Measurements from ENCODE around the gene IQCK.

Gene IQCK

DNA sequence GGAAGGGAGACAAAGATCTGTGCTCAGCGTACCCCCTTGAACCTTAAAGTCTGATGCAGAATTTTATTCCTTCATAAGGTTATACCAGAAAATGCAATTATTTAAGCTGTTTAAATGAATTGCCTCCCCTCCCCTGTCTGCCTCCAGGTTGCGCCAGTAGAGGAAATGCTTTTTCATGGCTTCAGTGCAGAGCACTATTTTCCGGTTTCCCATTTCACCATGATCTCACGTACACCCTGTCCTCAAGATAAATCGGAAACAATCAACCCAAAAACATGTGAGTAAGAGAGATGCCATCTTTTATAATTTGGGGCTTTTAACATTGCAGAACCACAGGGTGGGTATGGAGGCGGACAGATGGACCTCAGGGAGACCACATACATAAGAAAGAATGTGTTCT lies 15.5 kb downstream of the IQCK start:
- H3K4me3 ChIP-seq (ENCODE audit: low read length): no peak overlapping the region

GRCh38 chr16:19735074-19735867 lies 17.2 kb downstream of the IQCK start:
- Histone ChIP-seq H3K9me3 (ENCODE audit: control insufficient read depth, low read depth, low read length) (no peaks in the 10 kb centered on the region), H3K9ac (ENCODE audit: low read length) (no peak overlapping the region), H3K4me1 (ENCODE audit: control insufficient read depth, low read depth, low read length) (no peaks in the 10 kb centered on the region)

More for the DNA sequence above, 15.5 kb downstream of the IQCK start:
- Histone ChIP-seq H3K36me3 (ENCODE audit: control insufficient read depth, low read depth, low read length) (peaks cover 6% of the 10 kb centered on the region), H3K27me3 (ENCODE audit: control insufficient read depth, insufficient read depth, low read length) (no peaks in the 10 kb centered on the region), H3K27ac (ENCODE audit: low read length) (no peak overlapping the region), H3K9me3 (ENCODE audit: control insufficient read depth, low read depth, low read length) (no peaks in the 10 kb centered on the region), H3K9ac (ENCODE audit: low read length) (no peak overlapping the region), H3K4me1 (ENCODE audit: control insufficient read depth, low read depth, low read length) (no peaks in the 10 kb centered on the region)

DNA sequence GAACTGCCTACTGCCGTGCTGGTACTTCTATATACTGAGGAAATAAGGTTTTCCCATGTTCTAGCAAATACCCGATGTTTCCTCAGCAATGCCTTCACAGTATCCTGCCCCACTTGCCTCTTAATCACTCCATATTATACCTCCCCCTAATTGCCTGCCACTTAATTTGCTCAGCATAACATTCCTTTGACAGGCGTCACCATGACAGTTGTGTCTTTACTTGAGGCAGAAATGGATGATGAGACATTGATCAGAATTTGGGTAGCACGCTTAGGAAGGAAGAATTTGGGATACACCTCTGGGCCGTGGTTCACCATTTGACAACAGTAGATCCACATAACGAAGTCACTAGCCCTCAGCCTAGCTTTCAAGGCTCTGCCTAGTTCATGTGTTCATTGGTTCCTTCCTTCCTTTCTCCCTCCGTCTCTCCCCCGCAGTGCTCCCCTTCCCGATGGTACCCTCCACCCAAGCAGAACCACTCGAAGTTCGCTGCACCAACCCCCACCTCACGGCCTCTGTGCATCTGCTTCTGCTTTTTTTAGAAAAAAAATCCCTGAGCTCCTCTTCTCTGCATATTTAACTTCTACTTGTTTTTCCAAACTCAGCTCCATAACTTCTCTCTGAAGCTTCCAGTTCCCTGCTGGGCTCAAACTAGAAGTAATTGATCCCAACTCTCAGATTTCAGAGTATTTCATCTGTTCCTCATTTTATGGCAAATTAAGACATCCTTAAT lies 19.4 kb downstream of the IQCK start:
- Histone ChIP-seq H3K4me1 (ENCODE audit: control insufficient read depth, low read depth, low read length) (no peaks in the 10 kb centered on the region), H3K9ac (ENCODE audit: low read length) (no peak overlapping the region), H3K4me3 (ENCODE audit: low read length) (no peak overlapping the region), H3K36me3 (ENCODE audit: control insufficient read depth, low read depth, low read length) (peaks cover 6% of the 10 kb centered on the region), H3K9me3 (ENCODE audit: control insufficient read depth, low read depth, low read length) (no peaks in the 10 kb centered on the region), H3K27me3 (ENCODE audit: control insufficient read depth, insufficient read depth, low read length) (no peaks in the 10 kb centered on the region), H3K27ac (ENCODE audit: low read length) (no peak overlapping the region)

More at GRCh38 chr16:19735074-19735867, 17.2 kb downstream of the IQCK start:
- Histone ChIP-seq H3K4me3 (ENCODE audit: low read length) (no peak overlapping the region), H3K36me3 (ENCODE audit: control insufficient read depth, low read depth, low read length) (peaks cover 6% of the 10 kb centered on the region), H3K27ac (ENCODE audit: low read length) (no peak overlapping the region), H3K27me3 (ENCODE audit: control insufficient read depth, insufficient read depth, low read length) (no peaks in the 10 kb centered on the region)

GRCh38 chr16:19741354-19741753 lies 23.3 kb downstream of the IQCK start:
- H3K36me3 ChIP-seq (ENCODE audit: control insufficient read depth, low read depth, low read length): no peaks in the 10 kb centered on the region
- no peaks in the 10 kb centered on the region for H3K27me3 ChIP-seq (ENCODE audit: control insufficient read depth, insufficient read depth, low read length)
- no peak overlapping the region for H3K4me3 ChIP-seq (ENCODE audit: low read length)
- no peaks in the 10 kb centered on the region for H3K4me1 ChIP-seq (ENCODE audit: control insufficient read depth, low read depth, low read length)
- H3K27ac ChIP-seq (ENCODE audit: low read length): no peak overlapping the region
- no peak overlapping the region for H3K9ac ChIP-seq (ENCODE audit: low read length)
- H3K9me3 ChIP-seq (ENCODE audit: control insufficient read depth, low read depth, low read length): no peaks in the 10 kb centered on the region

DNA sequence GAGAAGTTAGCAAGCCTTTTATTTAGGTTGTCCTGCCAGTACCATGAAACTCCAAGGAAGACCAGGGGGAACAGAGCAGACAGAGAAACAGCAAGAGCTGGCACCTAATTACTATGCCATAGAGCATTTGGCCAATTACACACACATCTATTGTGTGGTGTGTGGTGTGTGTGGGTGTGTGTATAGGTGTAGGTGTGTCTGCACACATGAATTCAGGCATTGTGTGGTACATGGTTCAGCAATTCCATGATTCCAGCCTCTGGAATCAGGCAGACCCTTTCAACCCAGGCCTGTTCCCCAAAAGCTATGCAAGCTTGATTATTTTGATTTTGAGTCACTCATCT lies 25.7 kb downstream of the IQCK start:
- Histone ChIP-seq H3K36me3 (ENCODE audit: control insufficient read depth, low read depth, low read length) (no peaks in the 10 kb centered on the region), H3K27ac (ENCODE audit: low read length) (no peak overlapping the region), H3K4me1 (ENCODE audit: control insufficient read depth, low read depth, low read length) (no peaks in the 10 kb centered on the region), H3K9me3 (ENCODE audit: control insufficient read depth, low read depth, low read length) (no peaks in the 10 kb centered on the region), H3K9ac (ENCODE audit: low read length) (no peak overlapping the region), H3K4me3 (ENCODE audit: low read length) (no peak overlapping the region), H3K27me3 (ENCODE audit: control insufficient read depth, insufficient read depth, low read length) (no peaks in the 10 kb centered on the region)

- H3K36me3 ChIP-seq (ENCODE audit: control insufficient read depth, low read depth, low read length): no peaks in the 10 kb centered on the region
- H3K9ac ChIP-seq (ENCODE audit: low read length): no peak overlapping the region
- no peaks in the 10 kb centered on the region for H3K9me3 ChIP-seq (ENCODE audit: control insufficient read depth, low read depth, low read length)
- no peaks in the 10 kb centered on the region for H3K4me1 ChIP-seq (ENCODE audit: control insufficient read depth, low read depth, low read length)
- no peak overlapping the region for H3K4me3 ChIP-seq (ENCODE audit: low read length)
- H3K27ac ChIP-seq (ENCODE audit: low read length): no peak overlapping the region
- H3K27me3 ChIP-seq (ENCODE audit: control insufficient read depth, insufficient read depth, low read length): no peaks in the 10 kb centered on the region
These were observed 26.6 kb downstream of the IQCK start for GRCh38 chr16:19744670-19745069.

DNA sequence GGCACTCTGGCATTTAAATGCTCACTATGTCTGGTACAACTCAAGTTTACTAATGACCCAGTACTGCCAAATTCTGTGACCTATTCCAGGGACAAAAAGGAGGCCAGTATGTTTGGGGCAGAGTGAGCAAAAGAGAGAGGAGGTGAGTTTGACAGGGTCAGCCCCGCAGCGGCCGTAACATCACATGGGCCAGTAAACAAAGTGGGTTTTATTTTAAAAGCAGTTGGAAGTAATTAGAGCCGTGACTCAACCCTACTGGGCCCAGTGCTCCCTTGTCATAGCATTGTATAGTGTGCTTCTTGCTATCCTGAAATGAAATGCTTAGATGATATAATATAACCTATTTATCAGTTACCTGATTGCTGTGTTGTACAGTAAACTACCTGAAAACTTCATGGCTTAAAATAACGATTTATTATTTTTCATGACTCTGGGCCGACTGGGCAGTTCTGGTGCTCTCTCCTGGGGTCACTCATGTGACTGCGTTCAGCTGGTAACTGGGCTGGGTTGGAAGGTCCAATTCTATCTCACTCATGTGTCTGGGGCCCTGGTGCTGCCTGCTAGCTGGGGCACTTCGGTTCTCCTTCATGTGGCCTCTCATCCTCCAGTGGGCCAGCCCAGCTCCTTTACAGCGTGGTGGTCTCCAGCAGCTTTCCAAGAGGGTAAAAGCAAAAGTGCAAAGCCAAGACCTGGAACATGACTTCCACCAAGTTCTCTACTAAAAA lies 27.4 kb downstream of the IQCK start:
- Histone ChIP-seq H3K27ac (ENCODE audit: low read length) (no peak overlapping the region), H3K9ac (ENCODE audit: low read length) (no peak overlapping the region), H3K36me3 (ENCODE audit: control insufficient read depth, low read depth, low read length) (no peaks in the 10 kb centered on the region)

DNA sequence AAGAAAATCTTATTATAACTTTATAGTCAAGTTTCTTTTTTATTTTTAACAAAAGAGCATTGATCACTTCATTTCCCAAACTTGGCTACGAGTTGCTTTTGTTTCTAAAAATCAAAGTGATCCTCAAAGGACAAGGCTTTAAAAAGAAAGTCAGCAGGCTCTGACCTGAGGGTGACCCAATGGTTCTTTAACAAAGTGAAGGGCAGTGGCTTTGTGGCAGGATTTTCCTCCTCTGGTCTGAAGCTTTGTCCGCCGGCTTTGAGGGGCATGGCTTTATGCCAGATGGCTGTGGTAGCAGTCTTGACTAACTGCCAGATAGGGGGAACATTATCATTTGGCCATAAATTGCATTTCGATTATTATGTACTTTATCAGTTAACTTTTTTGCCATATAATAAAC lies 28.5 kb downstream of the IQCK start:
- no peaks in the 10 kb centered on the region for H3K27me3 ChIP-seq (ENCODE audit: control insufficient read depth, insufficient read depth, low read length)
- H3K27ac ChIP-seq (ENCODE audit: low read length): no peak overlapping the region
- no peak overlapping the region for H3K9ac ChIP-seq (ENCODE audit: low read length)

More for the DNA sequence above, 27.4 kb downstream of the IQCK start:
- Histone ChIP-seq H3K9me3 (ENCODE audit: control insufficient read depth, low read depth, low read length) (no peaks in the 10 kb centered on the region), H3K4me1 (ENCODE audit: control insufficient read depth, low read depth, low read length) (no peaks in the 10 kb centered on the region), H3K4me3 (ENCODE audit: low read length) (no peak overlapping the region), H3K27me3 (ENCODE audit: control insufficient read depth, insufficient read depth, low read length) (no peaks in the 10 kb centered on the region)

DNA sequence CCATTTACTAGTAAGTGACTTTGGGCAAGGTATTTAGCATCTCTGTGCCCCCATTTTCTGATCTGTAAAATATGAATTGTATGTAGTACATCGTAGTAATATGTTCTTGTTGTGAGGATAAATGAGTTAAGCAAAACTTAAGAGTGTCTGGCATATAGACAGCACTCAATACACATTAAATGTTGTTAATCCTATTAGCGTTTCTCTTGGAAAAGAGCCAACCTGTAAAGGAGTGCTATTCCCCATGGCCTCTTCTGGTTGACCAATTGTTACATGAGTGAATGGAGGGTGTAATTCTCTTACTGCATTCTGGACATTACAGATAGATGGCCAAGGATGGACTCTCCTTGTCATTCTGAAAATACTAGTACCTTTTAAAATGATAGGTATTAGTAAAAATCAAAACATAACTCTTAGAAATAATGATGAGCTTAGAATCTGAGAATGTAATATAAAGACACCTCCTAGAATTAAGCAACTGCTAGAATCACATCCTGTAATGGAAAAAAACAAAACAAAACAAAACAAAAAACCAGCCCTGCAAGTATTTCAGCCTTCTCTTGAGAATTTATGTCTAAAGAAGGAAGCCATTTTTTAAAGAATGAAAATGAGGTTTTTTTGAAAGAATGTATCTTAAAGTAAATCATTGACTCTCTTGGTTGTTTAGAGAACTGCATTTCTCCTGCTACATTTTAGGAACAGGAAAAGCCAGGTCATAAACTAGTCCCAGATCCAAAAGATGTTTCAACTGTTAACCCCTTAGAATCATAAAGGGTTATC lies 30.5 kb downstream of the IQCK start:
- Histone ChIP-seq H3K9me3 (ENCODE audit: control insufficient read depth, low read depth, low read length) (no peaks in the 10 kb centered on the region), H3K36me3 (ENCODE audit: control insufficient read depth, low read depth, low read length) (no peaks in the 10 kb centered on the region), H3K27me3 (ENCODE audit: control insufficient read depth, insufficient read depth, low read length) (no peaks in the 10 kb centered on the region), H3K4me1 (ENCODE audit: control insufficient read depth, low read depth, low read length) (no peaks in the 10 kb centered on the region), H3K9ac (ENCODE audit: low read length) (no peak overlapping the region), H3K4me3 (ENCODE audit: low read length) (no peak overlapping the region), H3K27ac (ENCODE audit: low read length) (no peak overlapping the region)

More for the DNA sequence above, 28.5 kb downstream of the IQCK start:
- Histone ChIP-seq H3K9me3 (ENCODE audit: control insufficient read depth, low read depth, low read length) (no peaks in the 10 kb centered on the region), H3K36me3 (ENCODE audit: control insufficient read depth, low read depth, low read length) (no peaks in the 10 kb centered on the region), H3K4me3 (ENCODE audit: low read length) (no peak overlapping the region), H3K4me1 (ENCODE audit: control insufficient read depth, low read depth, low read length) (no peaks in the 10 kb centered on the region)

- no peak overlapping the region for H3K9ac ChIP-seq (ENCODE audit: low read length)
- H3K4me1 ChIP-seq (ENCODE audit: control insufficient read depth, low read depth, low read length): no peaks in the 10 kb centered on the region
- H3K27ac ChIP-seq (ENCODE audit: low read length): no peak overlapping the region
These were observed 31.6 kb downstream of the IQCK start for GRCh38 chr16:19749571-19750080.

More at GRCh38 chr16:19749571-19750080, 31.6 kb downstream of the IQCK start:
- no peaks in the 10 kb centered on the region for H3K36me3 ChIP-seq (ENCODE audit: control insufficient read depth, low read depth, low read length)
- no peaks in the 10 kb centered on the region for H3K27me3 ChIP-seq (ENCODE audit: control insufficient read depth, insufficient read depth, low read length)
- H3K9me3 ChIP-seq (ENCODE audit: control insufficient read depth, low read depth, low read length): no peaks in the 10 kb centered on the region
- H3K4me3 ChIP-seq (ENCODE audit: low read length): no peak overlapping the region

Data from iPS-18a (cell line).